HG03469 (cell line): ENCODE data around the gene ADIPOR1.

Experiments used
- ATAC-seq: cut with Tn5 transposase; IDR thresholded peaks from one replicate; pipeline ENCODE4 v1.9.1; 2021; ENCODE audit warnings: mild to moderate bottlenecking, moderate library complexity, moderate number of reproducible peaks; ENCODE audit not compliant: unreplicated experiment

The ADIPOR1 gene

DNA sequence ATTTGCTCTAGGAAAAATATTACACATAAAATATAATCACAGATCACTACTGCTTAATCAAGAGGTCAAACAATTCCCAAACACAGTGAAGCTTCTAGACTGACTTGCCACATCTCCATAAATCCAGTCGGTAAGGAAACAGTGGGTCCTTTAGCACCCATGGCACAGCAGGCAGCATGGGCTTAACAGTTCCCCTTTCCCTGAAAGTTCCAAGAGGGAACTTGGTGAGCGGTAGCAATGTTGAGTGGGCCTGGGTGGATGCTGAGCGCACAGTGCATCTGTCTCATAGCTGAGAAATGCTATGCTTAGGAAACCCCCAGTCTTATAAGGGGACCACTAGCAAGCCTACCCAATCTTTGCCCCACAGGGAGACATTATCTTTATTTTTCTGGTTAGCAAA lies 16.7 kb upstream of the ADIPOR1 start:
- no peak for ATAC-seq

DNA sequence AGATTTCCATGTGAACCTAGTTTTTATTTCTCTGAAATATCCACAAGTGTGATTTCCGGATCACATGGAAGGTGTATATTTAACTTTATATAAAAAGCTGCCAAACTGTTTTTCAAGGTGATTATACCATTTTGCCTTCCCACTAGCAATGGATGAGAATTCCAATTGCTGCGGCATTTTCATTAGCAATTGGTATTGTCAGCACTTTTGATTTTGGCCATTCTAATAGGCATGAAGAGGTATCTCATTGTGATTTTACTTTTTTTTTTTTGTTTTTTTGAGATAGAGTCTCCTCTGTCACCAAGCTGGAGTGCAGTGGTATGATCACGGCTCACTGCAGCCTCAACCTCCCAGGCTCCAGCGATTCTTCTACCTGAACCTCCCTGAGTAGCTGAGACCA lies 13.9 kb upstream of the ADIPOR1 start:
- no peak for ATAC-seq

DNA sequence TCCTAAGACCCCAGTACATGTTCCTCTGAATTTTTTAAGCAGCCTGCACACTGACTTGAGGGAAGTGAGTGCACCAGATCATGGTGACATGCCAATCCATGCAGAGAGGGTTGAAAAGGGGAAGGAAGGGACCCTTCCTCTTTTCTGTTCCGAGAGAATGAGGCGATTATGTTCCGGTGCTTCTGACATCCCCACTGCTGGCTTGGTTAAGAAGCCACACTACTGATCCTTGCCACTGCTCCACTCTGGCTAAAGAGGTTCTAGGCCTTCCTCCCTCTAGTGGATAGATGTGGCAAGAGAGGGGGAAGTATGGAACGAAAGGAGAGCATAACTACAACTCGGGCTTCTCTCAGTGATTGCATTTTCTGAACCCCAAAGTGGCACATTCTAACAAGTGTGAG lies 10.8 kb upstream of the ADIPOR1 start:
- ATAC-seq = no peak

DNA sequence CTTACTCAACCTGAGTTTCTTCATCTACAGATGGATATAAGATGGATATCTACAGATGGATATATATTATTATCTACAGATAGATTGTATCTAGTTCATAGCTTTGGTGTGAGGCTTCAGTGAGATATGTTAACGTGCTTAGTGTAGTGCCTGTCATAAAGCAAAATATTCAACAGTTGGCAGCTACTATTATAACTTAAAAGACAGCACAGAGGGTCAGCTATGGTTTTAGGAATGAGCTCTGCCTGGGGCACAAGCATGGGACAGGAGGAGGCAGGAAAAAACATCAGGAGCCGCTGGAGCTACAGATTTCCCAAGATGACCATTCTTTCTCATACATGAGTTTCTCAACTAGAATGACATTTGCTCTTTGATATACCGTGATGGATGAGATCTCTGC lies 10.2 kb upstream of the ADIPOR1 start:
- ATAC-seq = no peak

DNA sequence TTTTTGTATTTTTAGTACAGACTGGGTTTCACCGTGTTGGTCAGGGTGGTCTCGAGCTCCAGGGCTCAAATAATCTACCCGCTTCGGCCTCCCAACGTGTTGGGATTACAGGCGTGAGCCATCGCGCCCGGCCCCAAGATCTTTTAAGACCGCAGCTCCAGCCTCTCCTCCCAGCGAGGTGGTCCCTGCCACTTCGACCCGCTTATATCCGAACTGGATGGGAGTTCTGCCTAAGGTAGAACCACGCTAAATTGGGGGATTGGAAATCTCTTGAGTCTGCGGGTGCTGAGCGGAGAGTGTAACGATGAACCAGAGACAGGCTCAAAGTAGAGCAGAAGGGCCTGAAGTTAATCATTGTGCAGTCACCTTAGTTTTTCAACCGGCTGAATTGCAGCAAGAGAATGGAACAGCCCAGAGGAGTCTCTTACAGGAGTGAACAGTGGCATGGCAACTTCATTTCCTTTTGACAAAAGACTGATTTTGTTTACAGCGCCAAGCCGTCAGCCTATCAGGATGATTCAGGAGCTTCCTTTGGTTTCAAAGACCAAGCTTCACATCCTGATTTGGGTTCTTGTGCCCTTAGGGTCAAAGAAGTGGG lies 9.7 kb upstream of the ADIPOR1 start:
- no peak for ATAC-seq

DNA sequence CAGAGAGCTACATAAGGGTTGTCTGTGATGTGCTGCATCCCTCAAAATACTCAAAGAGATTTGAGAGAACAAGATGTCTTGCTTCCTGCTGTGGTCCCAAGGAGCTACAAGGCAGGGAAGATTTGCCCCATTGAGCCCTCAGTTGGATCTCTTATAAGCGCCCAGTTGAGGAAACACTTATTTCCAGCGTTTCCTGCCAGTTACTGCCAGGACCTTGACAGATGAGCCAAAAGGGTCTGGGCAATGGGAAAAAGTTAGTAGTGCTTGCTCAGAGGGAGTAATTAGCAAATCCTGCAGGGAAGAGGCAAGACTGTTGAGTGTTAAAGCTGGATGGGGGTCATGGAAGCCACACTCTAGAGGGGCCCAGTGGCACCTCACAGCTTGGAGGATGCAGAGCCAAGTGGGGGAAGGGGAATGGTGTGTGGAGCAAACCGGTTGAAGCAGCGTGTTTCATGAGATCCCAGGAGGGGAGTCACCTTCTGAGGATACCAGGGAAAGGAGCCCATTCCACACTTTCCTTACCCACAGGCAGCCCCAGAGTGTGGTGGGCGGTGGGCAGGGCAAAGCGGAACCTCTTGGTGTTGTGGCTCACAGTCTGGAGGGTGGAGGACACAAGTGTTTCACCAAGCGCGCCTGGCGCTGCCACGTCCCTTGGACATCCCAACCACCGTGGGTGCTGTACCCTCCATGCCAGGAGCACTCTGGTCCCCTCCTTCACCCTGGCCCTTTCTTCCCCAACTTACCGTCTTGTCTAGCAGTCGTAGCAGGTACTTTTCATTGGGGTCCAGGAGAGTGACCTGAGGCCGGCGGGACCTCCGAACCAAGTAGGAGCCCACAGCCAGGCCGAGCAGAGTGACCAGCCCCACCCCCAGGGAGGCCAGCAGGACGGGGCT lies 8.1 kb upstream of the ADIPOR1 start:
- ATAC-seq = no peak

DNA sequence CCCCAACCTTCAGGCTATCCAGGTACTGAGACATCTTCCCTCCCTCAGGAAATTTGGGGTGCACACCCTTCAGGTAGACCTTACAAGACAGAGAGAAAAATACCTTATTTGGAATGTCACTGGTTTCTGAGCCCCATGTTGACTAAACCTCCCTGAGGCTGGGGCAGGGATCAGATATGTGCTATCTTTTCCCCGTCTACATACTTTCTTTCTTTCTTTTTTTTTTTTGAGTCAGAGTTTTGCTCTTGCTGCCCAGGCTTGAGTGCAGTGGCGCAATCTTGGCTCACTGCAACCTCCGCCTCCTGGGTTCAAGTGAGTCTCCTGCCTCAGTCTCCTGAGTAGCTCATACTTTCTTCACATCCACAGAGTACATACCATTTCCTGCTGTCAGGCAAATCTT lies 7.3 kb upstream of the ADIPOR1 start:
- ATAC-seq = no peak

DNA sequence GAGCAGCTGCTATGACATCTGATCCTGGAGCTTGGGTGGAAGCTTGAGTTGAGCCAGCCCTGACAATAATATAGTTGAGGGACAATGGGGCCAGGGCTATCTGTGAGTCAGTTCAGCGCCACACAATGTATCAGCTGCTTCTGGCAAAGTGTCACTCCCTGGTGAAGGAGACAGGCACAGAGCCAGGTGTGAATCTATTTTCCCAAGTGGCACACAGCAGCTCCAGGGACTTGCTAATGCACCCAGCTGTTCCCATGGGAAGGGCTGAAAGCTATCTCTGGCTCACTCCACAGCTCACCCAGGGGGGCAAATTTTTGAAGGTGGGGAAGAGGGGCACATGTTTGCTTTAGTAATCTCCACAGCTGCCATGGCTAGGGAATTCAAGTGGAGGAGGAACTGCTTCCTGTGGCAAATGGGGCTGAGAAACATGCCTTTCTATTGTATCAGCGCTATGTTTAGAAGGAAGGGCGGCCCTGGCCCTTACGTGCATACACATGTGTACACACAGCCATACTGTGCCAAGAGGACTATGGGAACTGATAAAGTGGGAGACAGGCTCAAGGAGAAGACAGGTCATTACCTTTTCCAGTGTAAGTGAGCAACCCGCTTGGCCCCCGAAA lies 6.8 kb upstream of the ADIPOR1 start:
- ATAC-seq = no peak

DNA sequence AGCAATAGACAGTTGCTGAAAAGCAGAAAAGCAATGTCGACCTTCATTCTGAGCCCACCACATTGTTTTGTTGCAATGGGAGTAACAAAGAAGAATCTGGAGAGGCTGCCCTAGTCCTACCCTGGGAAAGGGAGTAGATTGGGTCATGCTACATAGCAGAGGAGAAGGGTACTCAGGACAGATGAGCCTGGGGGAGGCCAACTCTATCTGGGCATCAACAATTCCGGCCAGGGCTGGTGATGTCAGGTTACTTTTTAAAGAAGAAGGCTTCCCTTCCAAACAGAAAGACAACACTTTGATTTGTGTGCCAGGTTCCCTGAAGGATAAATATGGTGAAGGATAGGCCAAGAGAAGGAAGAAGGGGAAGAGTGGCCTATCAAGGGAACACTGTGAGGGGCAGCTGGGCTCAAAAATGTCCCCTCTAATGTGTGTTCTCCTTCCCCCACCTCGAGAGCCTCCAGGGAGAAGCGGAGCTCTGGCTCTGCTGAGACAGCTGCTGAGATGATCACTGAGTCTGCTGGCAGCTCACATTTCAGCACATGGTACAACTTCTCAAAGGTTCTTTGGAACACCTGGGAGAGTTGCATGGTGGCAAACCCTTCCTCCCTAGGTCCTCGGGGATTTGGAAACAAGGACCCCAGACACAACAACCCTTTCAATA lies 3.2 kb upstream of the ADIPOR1 start:
- ATAC-seq = no peak

DNA sequence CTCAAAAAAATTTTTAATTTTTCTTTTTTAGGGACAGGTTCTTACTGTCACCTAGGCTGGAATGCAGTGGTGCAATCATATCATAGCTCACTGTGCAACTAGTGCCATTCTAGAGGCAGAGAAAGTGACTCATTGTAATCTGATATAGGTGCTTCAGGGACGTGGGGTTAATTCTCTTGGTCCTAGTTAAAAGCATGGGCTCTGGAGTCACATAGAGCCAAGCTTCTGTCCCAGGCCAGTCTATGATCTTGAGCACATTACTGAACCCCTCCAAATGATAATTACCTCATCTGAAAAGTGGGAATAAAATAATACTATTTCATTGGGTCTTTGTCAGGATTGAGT lies 1.1 kb upstream of the ADIPOR1 start:
- no peak for ATAC-seq

DNA sequence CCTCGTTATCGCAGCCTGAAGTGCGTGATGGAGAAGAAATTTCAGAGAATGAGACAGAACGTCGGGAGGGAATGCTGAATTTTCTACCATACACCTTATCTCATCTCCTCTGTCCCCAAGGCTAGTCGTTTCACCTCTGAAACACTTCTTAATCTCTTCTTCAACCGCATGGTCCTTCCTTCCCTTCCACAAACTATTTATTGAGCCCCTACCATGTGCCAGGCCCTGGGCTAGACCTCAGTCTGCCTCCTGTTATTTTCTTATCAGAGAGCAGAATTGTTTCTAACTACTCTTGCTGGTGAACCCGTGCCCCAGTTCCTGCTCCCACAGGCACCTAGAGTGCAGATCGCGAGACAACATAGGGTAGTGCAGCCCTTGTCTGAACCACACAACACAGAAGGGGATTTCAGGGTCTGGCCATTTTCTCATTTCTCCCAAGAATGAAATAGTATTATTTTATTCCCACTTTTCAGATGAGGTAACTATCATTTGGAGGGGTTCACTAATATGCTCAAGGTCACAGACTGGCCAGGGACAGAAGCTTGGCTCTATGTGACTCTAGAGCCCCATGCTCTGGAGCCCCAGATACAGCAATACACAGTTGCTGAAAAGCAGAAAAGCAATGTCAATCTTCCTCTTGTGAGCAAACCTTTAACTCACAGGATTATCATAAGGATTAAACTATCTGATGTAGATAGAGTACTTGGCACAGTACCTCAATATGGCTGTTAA lies 598 bp upstream of the ADIPOR1 start:
- no peak for ATAC-seq

DNA sequence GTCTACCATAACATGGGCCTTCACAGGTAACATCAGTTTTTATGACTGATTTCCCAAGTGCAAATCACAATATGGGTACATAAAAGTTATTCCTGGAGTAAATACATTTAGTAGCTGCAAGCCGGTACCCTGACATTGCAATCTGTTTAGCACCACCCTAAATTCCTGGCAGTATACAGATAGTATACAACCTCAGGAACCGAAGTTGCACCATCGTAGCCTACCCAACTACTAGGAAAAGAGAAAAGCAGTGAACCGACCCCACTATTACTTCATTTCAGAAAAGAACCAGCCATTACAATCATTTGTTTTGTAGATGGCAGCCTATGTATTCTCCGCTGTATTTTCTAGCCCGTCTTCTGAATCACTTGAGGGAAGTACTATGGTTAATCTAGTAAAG lies 1.1 kb downstream of the ADIPOR1 start:
- ATAC-seq = no peak

DNA sequence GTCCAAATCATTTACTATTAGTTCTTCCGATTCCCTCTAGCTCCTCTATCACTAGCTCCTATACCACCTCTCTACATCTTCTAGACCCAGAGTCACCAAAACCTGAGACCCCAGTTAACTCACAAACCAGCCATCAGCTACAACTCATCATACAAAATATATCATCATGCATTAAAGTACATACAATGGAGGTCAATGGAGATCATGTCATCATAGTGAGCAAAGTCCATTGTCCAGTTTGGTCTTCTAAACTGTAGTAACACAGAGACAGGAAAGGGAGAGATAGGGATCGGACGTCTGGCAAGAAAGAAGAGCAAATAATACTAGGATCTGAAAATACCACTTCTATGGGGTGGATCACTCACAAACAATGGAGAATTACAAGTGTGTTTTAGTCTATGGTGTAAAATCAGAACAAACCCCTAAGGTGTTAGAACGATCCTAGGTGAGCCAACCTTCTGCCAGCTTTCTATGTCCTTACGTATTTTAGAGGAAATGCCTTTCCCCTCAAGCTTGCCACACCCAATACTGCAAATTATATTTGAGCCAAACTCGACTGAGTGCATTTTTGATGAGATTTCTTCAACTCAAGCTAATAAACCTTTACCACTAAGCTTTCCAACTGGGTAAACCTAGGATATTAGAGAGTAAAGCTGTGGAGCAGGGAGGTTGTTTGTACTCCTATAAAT lies 3.9 kb downstream of the ADIPOR1 start:
- ATAC-seq = no peak

DNA sequence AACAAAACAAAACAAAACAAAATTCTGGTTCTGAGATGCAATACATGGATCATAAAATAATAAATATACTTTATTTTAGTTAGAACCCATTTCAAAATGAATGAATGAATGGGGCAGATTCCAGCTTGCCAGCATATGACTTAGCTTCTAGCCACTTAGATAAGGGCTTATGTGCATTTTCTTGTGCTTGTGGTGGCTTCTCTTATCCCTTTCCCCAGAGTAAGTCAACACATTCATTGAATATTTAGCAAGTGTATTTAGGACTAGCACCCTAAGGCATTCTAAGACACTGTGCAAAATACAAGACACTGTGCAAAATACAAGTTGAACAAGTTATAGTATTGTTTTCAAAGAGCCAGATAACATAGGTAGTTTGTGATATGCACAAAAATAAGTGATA lies 4.7 kb downstream of the ADIPOR1 start:
- ATAC-seq = no peak

DNA sequence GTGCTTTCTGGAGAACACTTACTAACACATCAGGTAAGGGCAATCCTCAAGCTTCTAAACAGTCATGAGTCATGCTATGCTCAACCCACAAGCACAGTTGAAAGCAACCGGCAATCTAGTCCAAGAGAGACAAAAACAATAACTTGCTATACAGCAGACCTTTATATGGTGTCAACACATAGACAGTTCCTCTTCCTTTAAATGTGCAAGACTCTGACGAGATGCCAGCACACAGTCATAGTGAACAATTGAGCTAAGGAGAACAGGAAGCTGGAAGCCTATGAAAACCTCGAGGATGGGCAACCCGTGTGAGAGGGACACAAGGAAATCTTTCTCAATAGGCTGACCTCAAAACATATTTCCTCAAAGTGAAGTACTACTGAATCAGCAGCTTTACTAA lies 5.3 kb downstream of the ADIPOR1 start:
- no peak for ATAC-seq

DNA sequence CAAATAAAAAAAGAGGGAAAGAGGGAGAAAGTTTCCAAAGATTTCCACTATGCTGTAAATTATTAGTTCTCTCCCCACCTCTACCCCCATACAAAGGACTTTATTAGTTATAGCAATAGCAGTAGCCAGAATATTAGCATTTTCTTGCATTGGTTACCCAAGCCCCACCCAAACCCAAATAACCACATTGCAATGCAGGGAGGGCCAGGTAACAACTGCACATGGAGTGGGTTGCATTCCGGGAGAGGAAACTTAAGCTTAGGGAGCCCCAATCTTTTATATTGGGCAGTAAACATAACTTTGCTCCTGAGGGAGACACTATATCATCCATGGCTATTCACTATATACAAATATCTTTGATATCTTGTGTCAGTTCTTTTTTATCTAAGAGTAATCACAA lies 6.0 kb downstream of the ADIPOR1 start:
- no peak for ATAC-seq

DNA sequence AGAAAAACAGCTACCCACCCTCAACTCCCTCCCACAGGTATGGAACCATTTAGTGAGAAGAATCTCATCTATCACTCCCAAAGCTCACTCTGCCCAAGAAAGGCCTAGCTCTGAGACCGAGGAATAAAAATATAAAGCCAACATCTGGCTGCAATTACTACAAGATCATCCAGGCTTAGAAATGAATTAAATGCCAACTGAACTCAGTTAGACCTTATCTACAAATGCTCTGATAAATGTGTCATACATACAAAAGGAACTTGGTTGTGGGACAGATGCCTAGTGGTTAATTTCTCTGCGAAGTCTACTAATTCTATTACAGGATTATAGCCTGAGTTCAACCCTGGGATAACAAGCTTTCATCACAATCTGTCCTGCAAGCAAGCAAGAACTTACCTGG lies 6.7 kb downstream of the ADIPOR1 start:
- ATAC-seq = no peak

DNA sequence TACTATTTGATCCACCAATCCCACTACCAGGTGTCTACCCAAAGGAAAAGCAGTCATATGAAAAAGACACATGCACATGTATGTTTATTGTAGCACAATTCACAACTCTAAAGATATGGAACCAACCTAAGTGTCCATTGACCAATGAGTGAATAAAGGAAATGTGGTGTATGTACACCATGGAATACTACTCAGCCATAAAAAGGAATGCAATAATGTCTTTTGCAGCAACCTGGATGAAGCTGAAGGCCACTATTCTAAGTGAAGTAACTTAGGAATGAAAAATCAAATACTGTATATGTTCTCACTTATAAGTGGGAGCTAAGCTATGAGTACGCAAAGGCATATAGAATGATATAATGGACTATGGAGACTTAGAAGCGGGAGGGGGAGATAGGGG lies 12.6 kb downstream of the ADIPOR1 start:
- no peak for ATAC-seq

DNA sequence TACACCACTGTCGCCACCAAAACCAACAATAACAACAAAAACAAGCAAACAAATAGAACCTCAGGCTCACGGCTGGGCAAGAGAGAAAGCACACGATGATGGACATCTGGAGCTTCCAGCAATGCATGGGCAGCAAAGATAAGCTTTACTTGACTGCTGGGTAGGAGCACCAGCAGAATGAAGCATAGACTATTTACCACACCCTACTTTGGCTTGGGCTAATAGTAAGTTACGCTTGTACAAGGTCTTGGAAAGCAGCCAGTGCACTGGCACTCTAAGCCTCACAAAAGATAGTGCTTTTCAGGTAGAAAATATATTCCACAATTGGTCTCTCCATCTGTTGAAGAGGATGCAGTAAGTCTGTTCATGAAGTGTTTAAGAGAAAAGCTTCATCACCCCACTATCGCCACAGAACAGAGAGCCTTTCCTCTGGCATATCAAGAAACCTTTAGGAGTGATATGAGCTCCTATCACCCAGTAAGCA lies 13.6 kb downstream of the ADIPOR1 start:
- no peak for ATAC-seq

DNA sequence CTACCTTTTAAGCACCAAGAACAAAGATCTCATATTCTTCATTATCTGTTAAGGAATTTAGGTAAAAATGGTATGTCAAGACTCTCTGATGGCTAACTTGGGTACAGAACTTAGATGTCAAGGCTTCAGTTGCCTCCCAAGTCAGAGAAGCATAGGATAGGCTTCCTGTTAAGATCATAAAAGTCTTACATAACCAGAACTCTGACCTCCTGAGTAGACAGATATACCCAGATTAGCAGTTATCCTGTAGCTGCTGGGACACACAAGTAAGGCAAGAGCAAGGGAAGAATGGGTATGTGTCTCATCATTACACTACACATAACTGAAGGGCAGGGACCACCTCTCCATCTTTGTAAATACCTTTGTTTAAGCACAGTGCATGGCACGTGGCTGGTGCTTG lies 15.7 kb downstream of the ADIPOR1 start:
- ATAC-seq = no peak
